ENCODE data around the gene STIM2.

DNA sequence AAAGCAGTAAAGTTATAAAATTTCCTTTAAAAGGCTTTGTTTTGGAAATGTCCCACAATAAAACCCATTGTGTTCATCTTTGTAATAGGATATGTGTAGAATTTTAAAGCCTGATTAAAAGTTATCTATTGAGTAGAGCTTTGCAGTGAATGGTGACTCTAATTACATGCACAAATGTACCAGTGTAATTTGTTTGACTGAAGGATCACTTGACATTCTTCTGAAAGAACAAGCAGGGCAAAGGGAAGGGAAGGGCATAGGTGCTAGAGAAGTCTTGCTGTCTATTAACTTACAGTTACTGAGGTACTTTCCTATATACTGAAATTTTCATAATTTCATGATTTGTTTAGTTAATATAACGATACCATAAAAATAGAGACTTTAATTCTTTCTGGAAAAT, 70.8 kb downstream of the STIM2 start:
- TF ChIP-seq CTCF (conservative IDR thresholded peaks at IDR 0.05) (no peak), ZFX (IDR thresholded peaks at IDR 0.05) (no peak)

All from C4-2B (cell line).